Activated naive CD4-positive, alpha-beta T cell treated with anti-CD3 and anti-CD28 coated beads for 36 hours (primary cell): ENCODE data around the gene VPS4B. TPM values are rescaled to one million over a fixed set of nuclear protein-coding genes. Genes with fewer than 3 reads are reported as not detected.

Experiments
- CTCF ChIA-PET: fragments of 350-600 bp; sonication (Branson Sonifier 250); formaldehyde crosslinking; loops from one replicate; lab custom pipeline; 2021; ENCODE audit warnings: antibody characterized with exemption; lab: Charles Lee
- DNase-seq: peaks from one replicate; pipeline ENCODE4 v3.0.0-alpha.2; 2020
- H3K27ac Mint-ChIP-seq: one replicate; pipeline ENCODE4 v1.8.0; 2021; ENCODE audit warnings: mild to moderate bottlenecking, mixed read lengths
- H3K27me3 Mint-ChIP-seq: one replicate; pipeline ENCODE4 v1.8.0; 2021; ENCODE audit warnings: low read depth, mixed read lengths
- H3K36me3 Mint-ChIP-seq: one replicate; pipeline ENCODE4 v1.8.0; 2021; ENCODE audit warnings: low read depth, mixed read lengths
- H3K4me1 Mint-ChIP-seq: one replicate; pipeline ENCODE4 v1.8.0; 2021; ENCODE audit warnings: low read depth, mixed read lengths
- H3K4me3 Mint-ChIP-seq: one replicate; pipeline ENCODE4 v1.8.0; 2021; ENCODE audit warnings: mild to moderate bottlenecking, moderate library complexity, mixed read lengths
- H3K9me3 Mint-ChIP-seq: one replicate; pipeline ENCODE4 v1.8.0; 2021; ENCODE audit warnings: mixed read lengths
- intact Hi-C: fragments of 100-400 bp; cut with micrococcal nuclease; formaldehyde crosslinking; loops from one replicate; pipeline ENCODE4 v1.15.1; 2023
- total RNA-seq, 2 experiments: library from RNA; stranded (reverse); gene quantifications; one replicate each; pipeline ENCODE4 v1.2.3, GENCODE V29; 2021

VPS4B gene
- total RNA-seq, 2 experiments from 2014 or later = 28.7 to 30.1 TPM

DNA sequence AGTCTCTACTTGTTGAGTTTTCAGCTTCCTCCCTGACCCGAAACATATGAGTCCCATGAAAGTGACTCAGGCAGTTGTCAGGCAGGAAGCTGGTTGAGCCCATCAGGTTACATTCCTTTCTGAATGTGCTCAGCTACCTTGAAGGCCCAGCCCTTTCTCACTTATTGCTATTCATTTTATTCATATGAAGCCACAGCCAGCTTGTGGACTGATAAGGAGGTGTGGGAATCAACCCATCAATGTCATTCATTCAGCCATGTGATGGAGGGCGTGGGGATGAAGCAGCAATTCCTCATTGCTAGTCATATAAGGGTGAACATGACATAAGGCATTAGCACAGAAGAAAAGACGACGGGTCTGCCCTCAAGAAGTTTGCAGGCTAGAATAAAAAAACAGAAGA is 5.3 kb upstream of the VPS4B start:
- Mint-ChIP-seq H3K27ac (no peak overlapping the region), H3K9me3 (no peaks in the 10 kb centered on the region), H3K4me1 (peaks cover 14% of the 10 kb centered on the region), H3K4me3 (no peak overlapping the region), H3K27me3 (peaks cover 8% of the 10 kb centered on the region), H3K36me3 (peaks cover under 1% of the 10 kb centered on the region)
- CTCF ChIA-PET = interaction anchor here (1.6 to 2.4 kb wide), 2 partner anchors 12 to 16 kb away, joined by 3 to 19 read pairs; no protein-coding TSS in a partner anchor
- peak; percentile 49 for DNase-seq
- intact Hi-C loops = loop anchor here (1.0 kb wide), 1 partner anchor 60 kb away; the partner anchor contains the start of gene KDSR

GRCh38 chr18:63422864-63423304 is 608 bp upstream of the VPS4B start:
- CTCF ChIA-PET = interaction anchor here (1.5 to 3.2 kb wide), 3 partner anchors 14 to 83 kb away, joined by 4 to 15 read pairs (median 6); no protein-coding TSS in a partner anchor
- H3K4me1 Mint-ChIP-seq = peaks cover 32% of the 10 kb centered on the region
- H3K4me3 Mint-ChIP-seq = peak overlapping the region; percentile 83
- peaks cover 4% of the 10 kb centered on the region for H3K36me3 Mint-ChIP-seq
- intact Hi-C loops = loop anchor here (1.0 to 5.0 kb wide), 14 partner anchors 44 to 1236 kb away; partner anchors contain the start of genes KDSR, PHLPP1, PIGN and RELCH
- no peaks in the 10 kb centered on the region for H3K9me3 Mint-ChIP-seq
- DNase-seq = peak; percentile 58
- peak overlapping the region; percentile 95 for H3K27ac Mint-ChIP-seq
- H3K27me3 Mint-ChIP-seq = no peaks in the 10 kb centered on the region

DNA sequence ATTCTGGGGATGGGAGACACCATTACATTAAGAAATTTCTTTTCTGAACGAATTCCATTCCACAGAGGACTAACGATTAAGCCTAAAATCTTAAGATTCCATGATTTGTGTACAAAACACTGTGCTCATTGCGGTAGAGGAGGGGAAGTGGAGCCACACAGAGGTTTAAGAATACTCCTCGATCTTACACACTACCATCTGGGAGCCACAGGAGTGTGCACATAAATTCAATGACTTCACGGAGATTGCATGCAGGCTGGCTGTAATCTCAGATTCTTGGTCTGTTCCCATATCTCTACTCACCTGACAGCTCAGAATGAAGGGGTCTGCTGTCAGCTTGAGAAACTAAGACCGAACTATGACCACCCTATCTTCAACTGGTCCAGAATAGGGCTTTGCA is 762 bp downstream of the VPS4B start:
- no peak for DNase-seq
- intact Hi-C loops = loop anchor here (5.0 kb wide), 2 partner anchors 79 to 214 kb away; no protein-coding TSS in a partner anchor
- Mint-ChIP-seq H3K27ac (peak overlapping the region; percentile 95), H3K36me3 (peaks cover 4% of the 10 kb centered on the region), H3K4me3 (peak overlapping the region; percentile 83), H3K4me1 (peaks cover 24% of the 10 kb centered on the region), H3K27me3 (no peaks in the 10 kb centered on the region), H3K9me3 (no peaks in the 10 kb centered on the region)
- CTCF ChIA-PET = interaction anchor here (3.2 kb wide), 1 partner anchor 18 kb away, joined by 15 read pairs; no protein-coding TSS in a partner anchor

DNA sequence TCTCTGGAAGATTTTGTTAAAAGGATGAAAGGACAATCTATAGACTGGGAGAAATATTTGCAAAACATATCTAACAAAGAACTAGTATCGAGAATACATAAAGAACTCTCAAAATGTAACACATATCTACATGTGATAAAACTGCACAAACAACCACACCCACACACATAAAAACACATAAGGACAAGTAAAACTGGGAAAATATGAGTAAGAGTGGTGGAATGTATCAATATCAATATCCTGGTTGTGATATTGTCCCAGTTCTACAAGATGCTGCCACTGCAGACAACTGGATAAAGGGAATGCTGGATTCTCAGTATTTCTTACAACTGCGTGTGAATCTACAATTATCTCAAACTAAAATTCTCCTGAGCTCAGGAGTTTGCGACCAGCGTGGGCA is 9.3 kb downstream of the VPS4B start:
- Mint-ChIP-seq H3K4me3 (no peak overlapping the region), H3K27me3 (no peaks in the 10 kb centered on the region), H3K4me1 (peaks cover 45% of the 10 kb centered on the region), H3K9me3 (no peaks in the 10 kb centered on the region), H3K36me3 (peaks cover 23% of the 10 kb centered on the region), H3K27ac (no peak overlapping the region)
- no peak for DNase-seq
- CTCF ChIA-PET = no interaction called here
- intact Hi-C loops = no loop called here

DNA sequence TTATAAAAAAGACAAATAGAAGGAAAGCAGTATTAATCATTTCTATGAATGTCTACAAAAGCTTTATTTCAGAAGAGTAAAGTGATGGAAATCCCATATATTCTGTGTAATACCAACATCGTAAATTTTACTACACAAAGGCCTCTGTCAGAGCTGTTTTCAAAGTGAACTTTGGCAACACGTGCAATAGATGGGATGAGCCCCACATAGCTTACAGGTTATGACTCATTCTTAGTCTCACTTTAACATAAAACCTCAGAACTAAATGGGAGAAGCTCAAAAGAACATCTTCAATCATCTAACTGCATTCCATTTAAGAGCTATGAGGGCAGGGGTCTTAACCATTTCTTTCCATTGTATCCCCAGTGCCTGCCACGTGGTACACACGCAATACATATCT is 11.5 kb downstream of the VPS4B start:
- H3K9me3 Mint-ChIP-seq = no peaks in the 10 kb centered on the region
- no peak overlapping the region for H3K4me3 Mint-ChIP-seq
- CTCF ChIA-PET = interaction anchor here (0.6 to 0.9 kb wide), 4 partner anchors 8 to 73 kb away, joined by 3 read pairs; no protein-coding TSS in a partner anchor
- H3K27me3 Mint-ChIP-seq = no peaks in the 10 kb centered on the region
- peaks cover 25% of the 10 kb centered on the region for H3K36me3 Mint-ChIP-seq
- no peak for DNase-seq
- intact Hi-C loops = loop anchor here (1.0 to 2.0 kb wide), 3 partner anchors 8 to 44 kb away; no protein-coding TSS in a partner anchor
- H3K4me1 Mint-ChIP-seq = peaks cover 45% of the 10 kb centered on the region
- H3K27ac Mint-ChIP-seq = peak overlapping the region; percentile 61

GRCh38 chr18:63409301-63409700 is 13.0 kb downstream of the VPS4B start:
- Mint-ChIP-seq H3K36me3 (peaks cover 22% of the 10 kb centered on the region), H3K4me1 (peaks cover 38% of the 10 kb centered on the region), H3K27ac (peak overlapping the region; percentile 30), H3K27me3 (no peaks in the 10 kb centered on the region), H3K4me3 (no peak overlapping the region), H3K9me3 (no peaks in the 10 kb centered on the region)
- CTCF ChIA-PET = interaction anchor here (0.8 kb wide), 1 partner anchor 30 kb away, joined by 3 read pairs; no protein-coding TSS in a partner anchor
- DNase-seq = peak; percentile 21
- intact Hi-C loops = no loop called here

DNA sequence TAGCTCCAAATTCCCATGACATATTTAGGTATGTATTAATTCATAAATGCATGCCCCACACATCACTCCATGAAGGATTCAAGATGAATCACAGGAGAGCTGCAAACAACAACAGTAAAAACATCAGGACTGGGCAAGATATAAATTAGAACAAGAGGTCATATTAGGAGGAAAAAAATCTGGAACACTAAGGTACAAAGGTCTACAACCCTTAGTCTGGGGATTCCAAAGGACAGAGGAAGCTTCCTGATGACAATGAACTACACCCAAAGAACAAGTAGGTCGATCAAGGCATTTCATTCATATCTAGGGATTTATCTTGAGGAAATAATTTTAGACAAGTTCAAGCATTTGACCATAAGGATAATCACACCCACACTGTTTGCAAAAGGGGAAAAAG is 14.5 kb downstream of the VPS4B start:
- H3K4me3 Mint-ChIP-seq = no peak overlapping the region
- intact Hi-C loops = no loop called here
- no peaks in the 10 kb centered on the region for H3K9me3 Mint-ChIP-seq
- DNase-seq = no peak
- H3K27ac Mint-ChIP-seq = no peak overlapping the region
- H3K4me1 Mint-ChIP-seq = peaks cover 27% of the 10 kb centered on the region
- CTCF ChIA-PET = no interaction called here
- peaks cover 16% of the 10 kb centered on the region for H3K36me3 Mint-ChIP-seq
- no peaks in the 10 kb centered on the region for H3K27me3 Mint-ChIP-seq

DNA sequence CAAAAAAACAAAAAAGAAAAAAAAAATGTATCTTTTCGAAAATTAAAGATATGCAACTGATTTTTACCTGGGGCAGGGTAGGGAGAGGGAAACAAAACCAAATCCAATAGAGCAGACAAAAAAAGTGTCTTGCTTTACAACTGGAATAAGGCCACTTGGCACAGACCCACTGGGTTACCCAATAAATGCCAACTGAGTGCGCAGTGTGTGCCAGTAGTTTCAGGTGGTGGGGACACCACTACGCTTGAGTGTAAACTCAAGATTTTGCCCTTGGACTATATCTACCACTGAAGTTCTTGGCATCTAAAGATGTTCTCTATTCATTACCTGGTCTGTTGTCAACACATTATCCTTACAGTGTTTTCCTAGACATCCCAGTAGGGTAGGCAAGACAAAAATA is 16.3 kb downstream of the VPS4B start:
- Mint-ChIP-seq H3K9me3 (no peaks in the 10 kb centered on the region), H3K4me1 (peaks cover 24% of the 10 kb centered on the region), H3K27me3 (no peaks in the 10 kb centered on the region), H3K27ac (no peak overlapping the region), H3K36me3 (peaks cover 24% of the 10 kb centered on the region), H3K4me3 (no peak overlapping the region)
- DNase-seq = no peak
- intact Hi-C loops = no loop called here
- CTCF ChIA-PET = no interaction called here

- no peaks in the 10 kb centered on the region for H3K27me3 Mint-ChIP-seq
- H3K36me3 Mint-ChIP-seq = peaks cover 28% of the 10 kb centered on the region
- CTCF ChIA-PET = interaction anchor here (1.7 kb wide), 1 partner anchor 37 kb away, joined by 5 read pairs; no protein-coding TSS in a partner anchor
- intact Hi-C loops = loop anchor here (1.0 kb wide), 1 partner anchor 9 kb away; no protein-coding TSS in a partner anchor
- no peak overlapping the region for H3K27ac Mint-ChIP-seq
- peaks cover 9% of the 10 kb centered on the region for H3K4me1 Mint-ChIP-seq
- H3K4me3 Mint-ChIP-seq = no peak overlapping the region
- H3K9me3 Mint-ChIP-seq = no peaks in the 10 kb centered on the region
- DNase-seq = no peak
These were observed 19.8 kb downstream of the VPS4B start for GRCh38 chr18:63402246-63403162.

GRCh38 chr18:63399300-63399699 is 23.0 kb downstream of the VPS4B start:
- peaks cover 29% of the 10 kb centered on the region for H3K36me3 Mint-ChIP-seq
- no peak overlapping the region for H3K27ac Mint-ChIP-seq
- H3K4me3 Mint-ChIP-seq = no peak overlapping the region
- DNase-seq = no peak
- peaks cover 9% of the 10 kb centered on the region for H3K4me1 Mint-ChIP-seq
- CTCF ChIA-PET = no interaction called here
- H3K9me3 Mint-ChIP-seq = no peaks in the 10 kb centered on the region
- intact Hi-C loops = no loop called here
- H3K27me3 Mint-ChIP-seq = no peaks in the 10 kb centered on the region

GRCh38 chr18:63397349-63397748 is 24.9 kb downstream of the VPS4B start:
- intact Hi-C loops = no loop called here
- Mint-ChIP-seq H3K9me3 (no peaks in the 10 kb centered on the region), H3K4me3 (no peak overlapping the region), H3K36me3 (peaks cover 21% of the 10 kb centered on the region), H3K4me1 (peaks cover 9% of the 10 kb centered on the region), H3K27ac (no peak overlapping the region), H3K27me3 (no peaks in the 10 kb centered on the region)
- no peak for DNase-seq
- CTCF ChIA-PET = no interaction called here

- DNase-seq = no peak
- Mint-ChIP-seq H3K9me3 (no peaks in the 10 kb centered on the region), H3K27ac (no peak overlapping the region), H3K27me3 (no peaks in the 10 kb centered on the region), H3K4me1 (peaks cover 5% of the 10 kb centered on the region), H3K4me3 (no peak overlapping the region), H3K36me3 (peaks cover 18% of the 10 kb centered on the region)
- CTCF ChIA-PET = interaction anchor here (1.3 to 2.9 kb wide), 3 partner anchors 11 to 55 kb away, joined by 4 to 8 read pairs (median 6); no protein-coding TSS in a partner anchor
- intact Hi-C loops = no loop called here
These were observed 26.8 kb downstream of the VPS4B start for GRCh38 chr18:63395503-63395902.
